Measurements from ENCODE around the gene CRACR2B.

CRACR2B gene

DNA sequence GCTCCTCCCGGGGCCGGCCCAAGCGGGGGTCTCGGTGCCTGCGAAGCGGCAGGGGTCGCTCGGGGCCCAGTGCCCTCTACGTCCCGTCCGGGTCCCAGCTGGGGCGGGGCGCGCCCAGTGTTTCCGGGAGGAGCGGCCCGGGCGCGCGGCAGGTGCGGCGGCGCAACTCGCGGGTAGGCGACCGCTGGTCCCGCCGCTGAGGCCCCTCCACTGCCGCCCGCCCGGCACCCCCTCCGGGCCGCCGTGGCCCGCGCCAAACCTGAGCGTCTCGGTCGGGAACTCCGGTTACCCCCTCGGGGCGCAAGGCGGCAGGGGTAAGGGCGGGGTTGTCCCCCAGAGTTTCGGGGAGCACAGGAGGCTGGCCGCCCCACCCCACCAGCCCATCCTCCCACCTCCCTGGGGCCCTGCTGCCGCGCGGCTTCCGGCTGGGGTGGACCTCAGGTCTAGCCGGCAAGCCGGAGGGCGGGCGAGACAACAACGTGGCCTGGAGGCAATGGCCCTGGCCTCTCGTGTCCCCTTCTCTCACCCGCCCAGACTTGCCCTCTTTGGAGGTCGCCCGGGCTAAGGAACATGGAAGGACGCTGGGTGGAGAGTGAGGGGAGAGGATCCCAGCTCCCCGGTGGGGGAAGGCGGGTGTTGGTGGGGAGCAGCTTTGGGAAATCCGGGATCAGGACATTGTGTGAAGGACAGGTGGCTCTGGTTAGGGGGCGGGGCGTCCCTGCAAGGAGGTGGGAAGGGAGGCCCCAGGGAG is 398 bp upstream of the CRACR2B start:
- DNase-seq: no peak

DNA sequence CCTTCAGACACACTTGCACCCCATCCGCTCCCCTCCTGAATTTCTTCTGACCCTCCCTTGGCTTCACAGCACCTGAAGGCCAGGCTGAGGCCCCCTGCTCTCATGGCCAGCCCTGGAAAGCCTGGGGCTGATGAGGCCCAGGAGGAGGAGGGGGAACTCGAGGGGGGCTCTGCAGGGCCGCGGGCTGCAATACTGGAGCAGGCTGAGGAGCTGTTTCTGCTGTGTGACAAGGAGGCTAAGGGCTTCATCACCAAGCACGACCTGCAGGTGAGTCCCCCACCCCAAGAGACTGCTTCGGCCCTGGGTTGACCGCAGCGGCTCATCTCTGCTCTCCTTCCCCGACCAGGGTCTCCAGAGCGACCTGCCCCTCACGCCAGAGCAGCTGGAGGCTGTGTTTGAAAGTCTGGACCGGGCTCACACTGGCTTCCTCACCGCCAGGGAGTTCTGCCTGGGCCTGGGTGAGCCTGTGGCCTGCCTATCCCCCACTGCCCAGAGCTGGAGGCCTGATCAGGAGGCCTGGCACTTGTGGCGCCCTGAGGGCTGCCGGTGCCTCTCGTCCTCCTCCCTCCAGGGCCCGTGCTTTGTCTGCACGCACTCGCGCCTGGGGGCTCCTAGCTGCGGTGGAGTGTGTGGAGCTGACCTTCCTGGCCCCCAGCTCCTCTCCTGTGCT is 922 bp downstream of the CRACR2B start:
- no peak for DNase-seq

DNA sequence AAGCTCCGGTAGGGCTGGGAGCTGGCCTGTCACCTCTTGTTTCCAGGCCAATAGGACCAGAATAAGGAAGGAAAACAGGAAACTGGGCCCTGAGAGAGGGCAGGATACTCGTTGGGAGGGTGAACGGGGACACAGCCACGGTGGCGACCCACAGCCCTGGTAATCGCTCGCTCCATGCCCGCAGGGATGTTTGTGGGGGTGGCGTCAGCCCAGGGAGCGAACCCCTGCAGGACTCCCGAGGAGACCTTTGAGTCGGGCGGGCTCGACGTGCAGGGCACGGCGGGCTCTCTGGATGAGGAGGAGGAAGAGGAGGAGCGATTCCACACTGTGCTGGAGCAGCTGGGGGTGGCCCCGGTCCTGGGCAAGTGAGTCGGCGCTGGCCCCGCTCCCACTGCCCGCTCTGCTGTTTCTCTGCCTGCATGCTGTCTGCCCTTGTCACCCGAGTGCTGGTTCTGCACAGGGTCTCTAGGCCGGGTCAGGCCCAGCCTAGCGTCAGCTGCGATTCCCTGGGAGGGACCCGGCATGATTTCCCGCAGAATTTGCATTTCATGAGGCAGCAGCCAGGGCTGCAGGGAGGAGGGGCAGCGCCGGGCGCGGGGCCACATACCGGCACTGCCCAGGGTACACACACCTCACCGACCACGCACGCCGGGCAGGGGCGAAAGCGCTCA is 1.6 kb downstream of the CRACR2B start:
- DNase-seq: no peak

GRCh38 chr11:829847-830294 is 2.2 kb downstream of the CRACR2B start:
- DNase-seq: no peak

DNA sequence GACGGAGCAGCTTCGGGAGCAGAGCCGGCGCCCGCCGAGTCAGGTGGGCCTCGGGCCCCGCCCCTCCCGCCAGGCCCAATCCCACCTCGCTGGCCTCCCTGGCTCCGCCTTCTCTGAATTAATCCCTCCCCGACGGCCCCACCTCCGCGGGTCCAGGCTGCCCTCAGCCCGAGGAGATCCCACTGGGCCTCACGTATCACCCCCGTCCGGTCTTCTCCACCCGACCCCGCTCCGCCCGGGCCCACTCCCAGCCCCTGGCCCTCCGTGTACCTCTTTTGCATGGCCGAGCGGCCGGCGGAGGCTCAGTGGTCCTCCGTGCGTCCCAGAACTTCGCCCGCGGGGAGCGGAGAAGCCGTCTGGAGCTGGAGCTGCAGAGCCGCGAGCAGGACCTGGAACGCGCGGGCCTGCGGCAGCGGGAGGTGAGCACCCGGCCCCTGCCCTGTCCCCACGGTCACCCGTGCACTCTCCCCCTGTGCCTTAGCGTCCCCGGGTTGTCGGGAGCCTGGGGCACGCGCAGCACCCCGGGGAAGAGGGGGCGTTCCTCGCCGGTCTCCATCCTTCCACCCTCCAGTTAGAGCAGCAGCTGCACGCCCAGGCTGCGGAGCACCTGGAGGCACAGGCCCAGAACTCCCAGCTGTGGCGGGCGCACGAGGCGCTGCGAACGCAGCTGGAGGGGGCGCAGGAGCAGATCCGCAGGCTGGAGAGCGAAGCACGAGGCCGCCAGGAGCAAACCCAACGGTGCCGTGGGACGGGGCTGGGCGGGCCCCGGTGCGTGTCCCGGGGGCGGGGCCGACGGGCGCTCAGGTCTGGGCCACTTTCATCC is 2.8 kb downstream of the CRACR2B start:
- peak; percentile 32 for DNase-seq

- no peak for DNase-seq
Observed at GRCh38 chr11:831118-831864, 3.6 kb downstream of the CRACR2B start.

DNA sequence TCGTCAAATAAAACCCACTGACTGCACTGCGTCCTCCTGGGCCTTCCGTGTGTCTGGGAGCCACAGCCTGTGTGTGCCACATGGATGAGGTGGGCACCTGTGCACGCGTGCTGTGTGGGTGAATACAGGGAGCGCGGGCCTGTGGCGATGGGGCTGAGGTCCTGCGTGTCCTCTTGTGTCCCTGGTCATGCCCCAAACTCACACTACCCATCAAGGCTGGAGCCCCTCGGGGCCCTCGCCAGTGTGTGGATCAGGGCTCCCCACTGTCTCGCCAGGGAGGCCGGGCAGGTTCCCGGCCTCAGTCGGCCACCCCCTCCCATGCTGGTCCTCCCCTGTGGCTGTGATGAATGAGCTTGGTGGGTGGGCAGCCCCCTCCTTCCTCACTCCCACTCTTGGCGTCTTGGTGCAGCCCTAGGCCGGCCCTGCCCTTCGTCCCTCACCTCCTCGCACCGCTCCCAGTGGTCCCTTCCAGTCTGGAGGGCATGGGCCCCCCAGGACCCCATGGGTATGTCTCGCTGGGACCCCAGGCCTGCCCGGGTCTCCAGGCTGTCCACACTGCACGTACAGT is 4.3 kb downstream of the CRACR2B start:
- DNase-seq: no peak

DNA sequence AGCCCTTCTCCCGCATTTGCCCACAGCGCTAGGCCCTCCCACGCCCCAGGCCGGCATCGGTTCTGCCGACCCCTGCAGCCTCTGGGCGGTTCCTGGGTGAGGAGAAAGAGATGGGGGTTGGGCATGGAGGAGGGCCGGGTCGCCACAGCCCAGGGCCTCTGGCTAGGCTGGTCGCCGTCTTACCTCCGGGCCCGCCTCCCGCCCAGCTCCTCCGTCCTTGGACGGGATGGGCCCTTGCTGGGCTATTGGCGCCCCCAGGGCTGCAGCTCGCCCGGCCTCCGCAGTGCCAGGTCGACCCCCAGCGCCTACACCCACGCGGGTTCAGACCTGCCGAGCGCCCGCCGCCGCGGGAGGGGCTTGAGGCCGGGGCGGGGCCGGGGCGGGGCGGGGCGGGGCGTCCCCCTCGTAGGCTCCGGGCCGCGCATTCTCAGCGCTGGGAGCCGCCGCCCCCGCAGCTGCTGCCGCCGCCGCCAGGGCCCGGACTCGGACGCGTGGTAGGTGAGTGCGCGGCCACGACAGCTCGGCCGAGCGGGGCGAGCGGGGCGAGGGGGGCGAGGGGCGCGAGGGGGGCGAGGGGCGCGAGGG is 4.9 kb downstream of the CRACR2B start, which contains the start of gene CD151:
TSS of gene CD151 (plus strand) at position 424 of the 585 bp plus-strand sequence. CDS start 3,118 bp downstream, outside the sequence.
- peak; percentile 32 for DNase-seq

DNA sequence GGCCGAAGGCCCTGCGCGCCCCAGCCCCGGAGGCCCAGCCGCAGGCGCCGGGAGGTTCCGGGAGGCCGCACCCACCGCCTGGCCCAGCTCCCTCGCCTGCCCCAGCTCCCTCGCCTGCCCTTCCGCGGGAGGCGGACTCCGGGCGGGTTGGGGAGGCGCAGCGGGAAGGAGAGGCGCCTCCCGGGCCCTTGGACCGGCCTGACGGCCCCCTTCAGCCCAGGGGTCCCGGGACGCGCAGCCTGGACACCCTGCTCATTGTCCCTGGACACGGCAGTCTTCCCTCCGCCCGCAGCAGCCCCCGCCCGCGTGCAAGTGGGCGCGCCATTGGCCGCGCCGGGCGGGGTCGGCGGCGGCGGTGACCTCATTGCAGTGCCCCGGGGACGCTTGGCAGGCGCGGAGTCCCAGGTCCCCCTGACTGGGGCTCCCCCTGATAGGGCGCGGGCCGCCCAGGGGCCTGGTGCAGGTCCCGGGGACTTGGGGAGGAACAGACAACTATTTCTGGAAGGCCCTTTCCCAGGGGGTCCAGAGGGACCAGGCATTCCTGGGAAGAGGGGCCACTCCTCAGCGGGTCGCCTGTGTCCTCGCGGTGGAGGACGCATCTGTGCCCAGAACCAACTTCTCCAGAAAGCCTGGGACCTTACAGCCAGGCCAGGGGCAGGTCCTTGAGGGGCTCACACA is 5.5 kb downstream of the CRACR2B start:
- DNase-seq: no peak

- DNase-seq: no peak
Observed at GRCh38 chr11:833849-834311, 6.2 kb downstream of the CRACR2B start.

DNA sequence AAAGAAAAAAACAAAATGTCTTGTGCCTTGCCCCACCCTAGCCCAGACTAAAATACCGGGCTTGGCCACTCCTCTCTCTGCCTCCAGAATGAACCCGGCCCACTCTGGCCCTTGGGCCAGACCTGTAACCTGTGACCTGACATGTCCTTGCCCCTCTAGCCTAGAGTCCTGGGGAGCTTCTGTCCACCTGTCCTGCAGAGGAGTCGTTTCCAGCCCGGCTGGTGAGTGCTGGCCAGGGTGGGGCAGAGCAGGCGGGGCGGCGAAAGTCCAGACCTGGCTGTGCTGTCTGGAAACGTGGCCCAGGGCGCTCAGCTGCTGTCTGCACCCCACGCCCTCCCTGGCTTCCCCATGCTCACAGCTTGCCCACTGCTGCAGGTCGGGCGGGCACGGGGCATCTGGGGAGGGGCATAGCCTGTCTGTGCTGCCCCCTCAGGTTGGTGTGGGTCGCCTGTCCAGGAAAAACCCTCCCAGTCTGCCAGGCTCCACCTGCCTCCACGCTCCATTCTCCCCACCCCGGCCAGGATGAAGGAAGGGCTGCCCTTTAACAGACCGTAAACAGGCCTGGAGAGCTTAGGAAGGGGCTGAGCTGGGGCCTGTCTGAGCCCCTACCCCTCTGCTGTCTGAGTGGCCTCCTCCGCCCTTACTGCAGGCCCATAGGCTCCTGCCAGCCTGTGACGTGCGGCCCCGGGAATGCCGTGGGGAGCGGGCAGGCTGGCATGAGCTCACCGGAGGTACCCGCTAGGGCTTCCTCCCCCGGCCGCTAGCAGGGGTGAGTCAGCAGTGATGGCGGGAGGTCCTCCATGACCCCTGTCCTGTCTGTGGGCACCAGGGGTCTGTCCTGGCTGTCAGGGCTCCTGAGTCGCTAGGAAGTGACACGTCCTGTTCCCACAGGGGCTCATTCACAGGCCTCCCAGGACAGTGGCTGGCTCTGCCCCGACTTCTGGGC is 6.9 kb downstream of the CRACR2B start:
- no peak for DNase-seq

DNA sequence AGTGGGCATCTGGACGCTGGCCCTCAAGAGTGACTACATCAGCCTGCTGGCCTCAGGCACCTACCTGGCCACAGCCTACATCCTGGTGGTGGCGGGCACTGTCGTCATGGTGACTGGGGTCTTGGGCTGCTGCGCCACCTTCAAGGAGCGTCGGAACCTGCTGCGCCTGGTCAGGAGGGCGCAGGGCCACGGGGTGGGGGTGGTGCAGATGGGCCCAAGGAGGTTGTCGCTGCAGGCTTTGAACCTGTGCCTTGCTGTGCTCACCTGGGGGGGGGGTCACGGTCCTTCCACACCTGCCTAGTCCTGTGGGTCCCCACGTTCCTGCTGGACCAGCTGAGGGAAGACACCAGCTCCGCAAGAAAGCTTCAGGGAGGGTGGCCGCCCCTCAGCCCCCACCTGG is 8.6 kb downstream of the CRACR2B start:
- DNase-seq: no peak

DNA sequence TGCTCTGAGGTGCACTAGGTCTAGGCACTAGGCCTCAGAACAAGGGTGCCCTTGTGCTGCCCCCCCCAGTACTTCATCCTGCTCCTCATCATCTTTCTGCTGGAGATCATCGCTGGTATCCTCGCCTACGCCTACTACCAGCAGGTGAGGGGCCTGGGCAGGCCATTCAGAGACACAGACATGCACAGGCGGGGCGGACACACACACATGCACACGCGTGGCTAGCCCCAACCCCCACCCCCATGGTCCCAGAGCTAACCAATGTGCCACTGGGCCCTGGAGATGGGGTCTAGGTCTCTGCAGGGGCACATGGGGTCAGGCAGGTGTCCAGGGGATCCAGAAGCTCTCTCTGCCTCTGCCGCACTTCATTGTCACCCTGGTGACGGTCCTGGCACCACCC is 9.0 kb downstream of the CRACR2B start:
- no peak for DNase-seq

- DNase-seq: no peak
Observed at GRCh38 chr11:837189-837989, 9.7 kb downstream of the CRACR2B start.

GRCh38 chr11:837990-838307 is 10.2 kb downstream of the CRACR2B start:
- no peak for DNase-seq

- no peak for DNase-seq
Observed at GRCh38 chr11:838441-839279, 10.9 kb downstream of the CRACR2B start.

DNA sequence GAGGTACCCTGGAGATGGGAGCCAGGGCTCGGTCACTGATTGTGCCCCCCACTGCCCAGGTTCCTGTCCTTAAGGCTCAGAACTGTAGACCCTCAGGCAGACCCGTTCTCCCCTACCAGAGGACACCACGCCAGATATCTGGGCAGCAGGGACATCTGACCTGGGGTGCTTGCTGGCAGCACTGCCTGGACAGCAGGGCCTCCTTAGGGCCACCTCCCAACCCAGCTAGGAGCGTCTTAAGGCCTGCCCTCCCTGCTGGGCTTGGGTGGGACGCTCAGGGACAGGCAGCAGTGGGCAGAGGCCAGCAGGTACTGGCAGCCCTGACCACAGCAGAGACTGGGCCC is 11.5 kb downstream of the CRACR2B start:
- no peak for DNase-seq

Data from activated CD4-positive, alpha-beta T cell treated with anti-CD3 and anti-CD28 coated beads for 1 hour (primary cell).